ENCODE measurements around the gene ORC3.

Gene ORC3

DNA sequence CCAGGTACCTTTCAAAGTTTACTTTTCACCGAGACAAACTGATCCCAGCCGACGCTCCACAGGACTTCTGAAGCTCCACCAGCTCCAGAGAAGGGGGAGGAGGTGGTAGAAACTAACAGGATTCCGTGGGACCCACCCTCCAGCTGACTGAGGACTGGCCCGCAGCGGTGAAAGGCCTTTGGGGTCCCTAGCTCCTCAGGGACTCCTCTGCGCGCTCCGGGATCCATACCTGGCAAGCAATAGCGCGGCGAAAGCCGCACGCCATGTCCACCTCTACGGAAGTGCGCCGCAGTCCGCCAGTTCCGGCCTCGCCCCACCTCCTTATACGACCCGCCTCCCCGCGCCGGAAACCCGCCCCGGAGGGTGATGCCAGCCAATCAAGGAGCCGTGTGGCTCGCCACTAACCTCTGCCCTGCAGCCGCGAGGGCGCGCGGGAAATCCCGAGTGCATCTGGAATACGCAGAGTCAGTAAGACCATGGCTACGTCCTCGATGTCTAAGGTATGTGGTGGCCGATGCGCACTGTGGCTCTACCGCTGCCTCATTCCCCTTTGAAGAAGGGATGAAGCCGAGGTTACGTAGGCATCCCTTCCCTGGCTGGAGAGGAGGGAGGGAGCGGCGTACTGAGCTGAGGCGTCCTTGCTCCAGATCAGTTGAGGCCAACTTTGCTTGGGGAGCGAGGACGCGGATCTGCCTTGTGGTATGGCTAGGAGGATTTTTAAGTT is at the start of gene ORC3, which contains the start of gene RARS2:
ORC3 (plus strand) TSS at position 443 of the 724 bp plus-strand sequence; CDS start at position 477, 34 bp downstream.
RARS2 (minus strand) TSS at position 295 of the 724 bp plus-strand sequence; CDS start at position 265, 30 bp downstream.
- peak; percentile 81 for DNase-seq (ENCODE audit: low read depth)

GRCh38 chr6:87540539-87540938 is 49.4 kb upstream of the ORC3 start:
- DNase-seq (ENCODE audit: low read depth): no peak

- no peak for DNase-seq (ENCODE audit: low read depth)
These were observed 48.9 kb upstream of the ORC3 start for GRCh38 chr6:87541041-87541440.

GRCh38 chr6:87541744-87542143 is 48.2 kb upstream of the ORC3 start:
- DNase-seq (ENCODE audit: low read depth): no peak

DNA sequence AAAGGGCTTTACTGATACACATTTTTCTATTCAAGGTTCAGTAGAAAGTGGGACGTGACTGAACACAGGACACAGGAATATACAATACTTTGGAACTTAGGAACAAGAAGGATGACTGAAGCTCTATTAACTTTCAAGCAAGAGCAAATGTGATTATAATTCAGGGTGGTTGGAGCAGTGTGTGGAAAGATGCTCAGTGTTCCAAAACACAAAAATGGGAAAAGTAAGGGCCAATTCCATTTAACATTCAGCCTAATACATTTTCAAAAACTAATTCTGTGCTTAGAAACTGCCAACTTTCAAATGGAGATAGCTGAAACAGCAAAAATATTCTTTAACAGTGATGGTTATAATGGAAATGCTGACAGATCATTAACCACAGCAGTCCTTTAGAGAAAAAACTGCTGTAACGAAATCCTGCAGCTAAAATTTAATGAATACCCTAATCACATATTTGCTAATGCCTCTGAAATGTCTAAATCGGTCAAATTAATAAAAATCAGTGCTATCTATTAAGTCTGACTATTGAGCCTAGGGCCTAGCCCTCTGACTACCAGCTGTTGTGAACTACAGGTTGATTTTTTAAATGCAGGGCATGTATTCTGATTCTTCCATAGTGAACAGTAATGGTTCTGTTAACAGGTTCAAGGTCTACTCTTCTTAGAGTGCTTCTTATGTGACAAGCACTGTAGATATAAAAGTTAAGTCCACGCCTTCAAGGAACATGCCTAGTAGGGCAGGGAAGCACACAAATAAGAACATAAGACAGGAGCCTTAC is 46.0 kb upstream of the ORC3 start:
- no peak for DNase-seq (ENCODE audit: low read depth)

- no peak for DNase-seq (ENCODE audit: low read depth)
These were observed 45.5 kb upstream of the ORC3 start for GRCh38 chr6:87544474-87544735.

GRCh38 chr6:87551799-87552198 is 38.1 kb upstream of the ORC3 start:
- no peak for DNase-seq (ENCODE audit: low read depth)

DNA sequence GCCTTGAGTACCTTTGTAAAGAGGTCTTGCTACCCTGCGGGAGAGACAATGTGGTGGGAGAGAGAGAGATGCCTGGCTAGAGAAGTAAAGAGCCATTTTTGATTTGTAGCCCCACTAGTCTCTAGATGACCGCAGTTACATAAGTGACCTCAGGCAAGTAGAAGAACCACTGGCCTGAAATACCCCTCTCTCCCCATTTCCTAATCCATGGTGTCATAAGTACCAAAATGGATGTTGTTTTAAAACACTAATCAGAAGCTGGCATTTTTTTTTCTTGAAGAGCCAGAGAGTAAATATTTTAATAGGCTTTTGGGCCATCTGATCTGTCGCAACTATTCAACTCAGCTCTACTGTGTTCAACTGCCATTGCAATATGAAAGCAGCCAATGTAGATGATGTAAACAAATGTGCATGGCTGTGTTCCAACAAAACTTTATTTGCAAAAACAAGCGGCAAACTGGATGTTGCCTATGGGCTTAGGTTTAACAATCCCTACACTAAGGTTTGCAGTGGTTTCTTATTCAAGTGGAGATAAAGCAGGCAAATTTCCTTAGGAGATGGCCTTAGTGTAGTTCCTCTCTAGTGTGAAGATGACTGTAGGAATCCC is 36.7 kb upstream of the ORC3 start:
- no peak for DNase-seq (ENCODE audit: low read depth)

DNA sequence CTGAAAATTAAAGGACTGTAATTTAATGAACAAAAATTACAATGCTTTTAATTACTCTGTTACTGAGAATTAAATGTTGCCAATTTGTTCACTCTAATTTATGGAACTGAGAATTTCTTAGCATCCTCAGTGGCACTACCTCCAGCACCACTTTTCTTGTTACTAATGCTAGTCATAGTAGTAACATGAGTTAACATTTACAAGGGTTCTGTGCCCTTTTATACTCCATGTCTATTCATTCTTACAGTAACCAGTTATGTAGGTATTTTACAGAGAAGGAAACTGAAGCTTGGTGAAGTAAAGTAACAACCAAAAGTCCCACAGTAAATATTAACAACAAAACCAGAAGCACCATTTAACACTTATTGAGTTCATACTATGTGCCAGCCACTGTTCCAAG is 34.4 kb upstream of the ORC3 start:
- no peak for DNase-seq (ENCODE audit: low read depth)

DNA sequence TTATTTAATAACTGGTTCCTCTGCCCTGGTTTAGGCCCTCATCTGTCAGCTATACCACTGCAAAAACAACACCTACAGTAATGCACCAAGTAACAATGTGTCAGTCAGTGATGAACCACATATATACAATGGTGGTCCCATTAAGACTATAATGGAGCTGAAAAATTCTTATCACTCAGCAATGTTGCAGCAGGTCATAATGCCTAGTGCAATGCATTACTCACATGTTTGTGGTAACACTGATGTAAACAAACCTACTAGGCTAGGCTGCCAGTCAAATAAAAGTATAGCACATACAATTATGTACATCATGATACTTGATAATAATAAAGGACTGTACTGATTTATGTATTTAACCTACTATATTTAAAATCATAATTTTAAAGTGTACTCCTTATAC is 31.5 kb upstream of the ORC3 start:
- no peak for DNase-seq (ENCODE audit: low read depth)

GRCh38 chr6:87561017-87561416 is 28.9 kb upstream of the ORC3 start:
- DNase-seq (ENCODE audit: low read depth): no peak

- DNase-seq (ENCODE audit: low read depth): no peak
These were observed 17.9 kb upstream of the ORC3 start for GRCh38 chr6:87572021-87572420.

DNA sequence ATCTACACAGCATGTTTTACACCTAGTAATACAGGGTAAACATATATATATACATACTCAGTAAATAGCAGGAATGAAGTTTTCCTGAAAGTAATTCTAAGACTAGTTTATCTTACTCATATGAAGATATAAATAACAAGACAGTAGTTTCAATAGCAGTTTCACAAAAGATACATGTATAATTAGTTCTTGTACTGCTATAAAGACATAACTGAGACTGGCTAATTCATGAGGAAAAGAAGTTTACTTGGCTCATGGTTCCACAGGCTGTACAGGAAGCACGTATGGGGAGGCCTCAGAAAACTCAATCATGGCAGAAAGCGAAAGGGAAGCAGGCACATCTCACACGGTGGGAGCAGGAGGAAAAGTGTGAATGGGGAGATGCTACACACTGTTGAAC is 17.1 kb upstream of the ORC3 start:
- no peak for DNase-seq (ENCODE audit: low read depth)

GRCh38 chr6:87573307-87574024 is 16.5 kb upstream of the ORC3 start:
- DNase-seq (ENCODE audit: low read depth): no peak

DNA sequence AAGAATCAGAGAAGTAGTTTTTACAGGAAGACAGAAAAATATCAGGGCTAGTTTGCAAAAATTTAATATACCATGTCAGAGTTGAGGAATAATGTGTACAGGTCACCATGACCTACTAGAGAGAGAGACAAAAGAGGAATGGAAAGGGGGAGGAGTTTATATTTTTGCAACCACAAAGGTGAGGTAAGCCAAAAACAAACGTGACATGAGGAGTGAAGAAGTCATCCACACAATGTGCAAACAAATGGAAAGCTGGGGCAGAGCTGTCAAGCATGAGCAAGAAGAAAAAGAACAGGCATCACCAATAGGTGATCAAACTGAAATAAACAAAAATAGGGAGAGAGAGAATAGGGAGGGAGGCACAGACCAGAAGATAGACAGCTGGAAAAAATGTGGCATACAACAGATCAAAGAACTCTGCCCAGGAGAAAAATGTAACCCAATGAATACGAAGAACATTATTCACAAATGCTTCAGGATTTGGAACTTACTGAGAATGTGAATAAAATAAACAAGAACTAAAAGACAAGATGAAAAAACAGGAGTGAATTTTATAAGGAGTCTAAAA is 15.6 kb upstream of the ORC3 start:
- no peak for DNase-seq (ENCODE audit: low read depth)

- DNase-seq (ENCODE audit: low read depth): no peak
These were observed 14.5 kb upstream of the ORC3 start for GRCh38 chr6:87575423-87575822.

- DNase-seq (ENCODE audit: low read depth): no peak
These were observed 6.1 kb upstream of the ORC3 start for GRCh38 chr6:87583822-87584221.

DNA sequence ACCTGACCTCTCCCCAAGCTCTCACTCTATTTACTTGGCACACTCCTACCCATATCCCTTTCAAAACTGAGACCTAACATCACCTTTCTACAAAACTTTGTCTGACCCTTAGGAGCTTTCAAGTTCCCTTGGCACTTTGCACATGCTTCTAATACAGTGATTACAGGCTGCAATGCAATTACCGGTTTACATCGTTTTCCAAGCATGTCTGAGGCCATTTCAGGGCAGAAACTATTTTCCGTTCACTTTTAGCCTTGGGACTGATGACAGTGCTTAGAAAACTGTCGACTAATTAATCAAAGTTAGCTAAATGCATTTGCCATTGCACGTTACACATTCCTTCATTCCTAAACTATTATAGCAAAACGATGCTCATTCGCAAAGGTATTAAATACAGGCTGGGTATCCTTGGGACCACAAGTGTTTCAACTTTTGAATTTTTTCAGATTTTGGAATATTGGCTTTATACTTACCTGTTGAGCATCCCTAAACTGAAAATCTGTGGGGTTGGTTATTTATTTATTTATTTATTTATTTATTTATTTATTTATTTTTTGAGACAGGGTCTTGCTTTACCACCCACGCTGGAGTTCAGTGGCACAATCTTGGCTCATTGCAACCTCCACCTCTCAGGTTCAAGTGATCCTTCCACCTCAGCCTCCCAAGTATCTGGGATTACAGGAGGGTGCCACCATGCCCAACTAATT is 3.4 kb upstream of the ORC3 start:
- no peak for DNase-seq (ENCODE audit: low read depth)

- no peak for DNase-seq (ENCODE audit: low read depth)
These were observed 1.1 kb upstream of the ORC3 start for GRCh38 chr6:87588756-87589407.

GRCh38 chr6:87590417-87590880 is 514 bp downstream of the ORC3 start:
- DNase-seq (ENCODE audit: low read depth): no peak

GRCh38 chr6:87590990-87591389 is 1.1 kb downstream of the ORC3 start:
- no peak for DNase-seq (ENCODE audit: low read depth)
